Germinal center (tissue), 1 donor: ENCODE measurements around the gene PDE5A.

Source experiments
- DNase-seq: peaks from one replicate; pipeline ENCODE4 v3.0.0; 2012; ENCODE audit warnings: mixed read lengths, low spot score

The PDE5A gene

DNA sequence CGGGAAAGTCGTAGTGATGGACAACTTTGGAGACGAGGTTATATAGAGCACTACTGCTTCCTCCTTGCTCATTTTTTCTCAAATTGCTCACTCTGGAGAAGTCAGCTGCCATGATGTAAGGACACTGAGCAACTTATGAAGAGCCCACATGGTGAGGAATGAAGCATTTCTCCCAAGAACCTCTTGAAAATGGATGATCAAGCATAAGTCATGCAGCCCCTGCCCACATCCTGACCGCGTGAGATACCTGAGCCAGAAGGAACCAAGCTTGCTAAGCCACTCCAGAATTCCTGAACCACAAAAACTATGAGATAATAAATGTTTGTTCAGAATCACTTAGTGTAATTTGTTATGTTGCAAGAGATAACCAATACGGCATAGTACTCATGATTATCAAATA lies 42.8 kb downstream of the PDE5A start:
- DNase-seq, result no peak

DNA sequence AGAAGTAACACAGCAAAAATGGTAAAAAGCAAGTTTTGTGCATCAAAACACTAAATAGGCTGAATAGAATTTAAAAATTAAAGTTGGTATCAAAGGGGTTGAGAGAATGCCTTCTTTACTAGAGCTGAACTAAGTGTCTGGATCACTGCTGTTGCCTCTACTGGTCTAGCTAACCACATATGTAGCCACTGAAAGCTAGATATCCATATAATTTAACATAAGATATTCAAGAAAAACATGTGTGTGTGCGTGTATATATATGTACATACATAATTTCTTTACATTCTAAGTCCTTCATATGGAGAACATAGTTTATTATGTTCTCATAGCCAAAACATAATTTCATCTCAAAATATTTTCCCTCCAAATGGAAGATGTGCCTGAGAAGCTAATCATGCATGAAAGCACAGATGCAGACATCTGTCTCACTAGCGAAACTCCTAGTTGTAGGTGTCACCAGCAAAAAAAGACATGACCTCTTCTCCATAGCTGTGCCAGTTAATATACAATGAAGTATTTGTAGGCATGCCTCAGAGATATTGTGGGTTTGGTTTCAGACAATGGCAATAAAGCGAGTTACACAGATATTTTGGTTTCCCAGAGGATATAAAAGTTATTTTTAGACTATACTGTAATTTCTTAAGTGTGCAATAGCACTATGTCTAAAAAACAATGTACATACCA lies 47.3 kb downstream of the PDE5A start:
- DNase-seq, result no peak

DNA sequence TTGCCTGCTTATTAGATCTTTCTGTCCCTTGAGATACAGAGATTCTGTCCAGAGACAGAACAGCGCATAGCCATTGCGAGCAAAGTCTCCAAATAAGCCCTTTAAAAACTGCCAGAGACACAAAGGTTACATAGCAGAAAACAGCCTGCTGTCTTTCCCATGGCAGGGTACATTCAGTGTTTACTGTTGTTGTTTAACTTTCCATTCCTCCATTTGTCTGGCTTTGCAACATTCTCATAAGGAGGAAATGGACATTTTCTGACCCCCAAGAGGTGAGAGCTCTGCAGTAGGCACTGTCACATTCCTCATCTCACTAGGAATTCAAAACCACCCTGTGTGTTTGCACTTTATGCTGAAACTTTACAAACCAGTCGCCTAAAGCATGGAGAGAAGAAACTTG lies 48.3 kb downstream of the PDE5A start:
- no peak for DNase-seq

DNA sequence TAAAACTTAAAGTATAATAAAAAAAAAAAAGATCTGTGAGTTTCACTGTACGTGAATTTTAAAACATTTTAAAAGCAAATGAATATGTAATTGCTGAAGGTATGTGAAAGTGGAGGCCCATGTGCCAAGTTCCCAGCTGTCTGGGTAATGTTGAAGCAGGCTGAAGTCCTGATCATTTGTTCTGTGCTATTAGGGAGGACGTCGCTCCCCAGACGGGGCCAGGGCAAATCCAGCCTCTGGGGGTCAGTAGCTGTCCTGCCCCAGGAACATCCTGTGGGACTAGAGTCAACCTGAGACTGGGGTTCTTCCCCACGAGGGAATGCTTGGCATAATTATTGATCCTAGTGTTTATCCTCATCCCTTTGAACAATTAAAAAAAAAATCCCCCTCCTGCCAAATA lies 48.8 kb downstream of the PDE5A start:
- DNase-seq, result no peak

DNA sequence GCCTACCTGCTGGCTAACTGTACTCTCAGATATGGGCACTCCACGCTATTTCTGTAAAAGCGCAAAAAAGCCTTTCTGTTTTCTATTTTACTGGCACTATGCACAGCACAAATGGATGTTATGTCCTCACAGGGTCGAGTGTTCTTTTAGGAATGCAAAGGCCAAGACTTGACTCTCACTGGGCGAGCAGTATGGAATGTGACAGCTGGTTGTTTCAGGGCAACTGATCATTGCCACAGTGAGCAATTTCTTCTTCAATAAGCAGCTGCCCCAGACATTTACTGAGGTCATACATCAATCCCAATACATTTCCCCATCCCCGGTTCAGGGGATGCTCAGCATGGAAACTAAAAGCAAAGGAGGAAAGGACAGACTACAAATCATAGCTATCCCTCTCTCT lies 58.2 kb downstream of the PDE5A start:
- no peak for DNase-seq

DNA sequence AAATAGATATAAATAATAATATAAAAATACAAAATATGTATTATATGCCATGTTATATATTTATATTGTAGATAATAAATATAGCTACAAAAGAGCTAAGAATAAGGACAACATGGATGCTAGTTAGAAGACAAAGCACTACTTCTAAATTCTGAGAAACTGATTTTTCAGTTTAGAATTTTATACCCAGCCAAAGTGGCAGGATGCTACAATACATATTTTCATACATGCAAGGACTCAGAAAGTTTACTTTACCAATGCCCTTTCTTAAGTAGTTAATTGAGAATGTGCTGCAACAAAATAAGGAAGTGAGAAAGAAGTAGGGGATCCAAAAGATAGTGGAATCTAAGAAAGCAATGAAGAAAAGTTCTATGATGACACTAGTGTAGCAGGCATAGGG lies 64.5 kb downstream of the PDE5A start:
- no peak for DNase-seq

DNA sequence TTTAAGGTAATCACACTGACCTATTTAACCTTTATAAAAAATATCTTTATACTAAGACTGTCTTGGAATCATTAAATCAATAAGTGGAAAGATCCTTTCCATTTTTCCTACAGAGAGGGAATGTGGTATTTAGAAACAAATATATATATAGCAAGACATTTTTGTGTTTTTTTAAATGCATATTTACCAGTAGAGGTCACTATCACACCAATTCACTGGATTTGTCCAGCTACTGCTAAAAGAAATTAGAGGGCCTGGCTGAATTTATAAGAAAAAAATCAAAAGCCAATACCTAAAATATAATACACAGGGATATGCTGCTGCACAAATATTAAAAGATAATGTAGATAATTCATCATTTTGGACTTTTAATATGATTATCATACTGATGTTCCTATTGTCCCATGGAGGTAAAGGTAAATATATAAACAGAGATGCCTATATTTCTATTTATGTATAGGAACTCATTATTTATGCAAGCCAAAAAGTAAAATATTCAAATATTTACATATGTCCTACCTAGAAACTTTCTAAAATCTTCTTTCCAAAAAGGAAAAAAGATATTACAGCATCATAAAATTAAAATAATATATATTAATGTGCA lies 69.5 kb downstream of the PDE5A start:
- no peak for DNase-seq

DNA sequence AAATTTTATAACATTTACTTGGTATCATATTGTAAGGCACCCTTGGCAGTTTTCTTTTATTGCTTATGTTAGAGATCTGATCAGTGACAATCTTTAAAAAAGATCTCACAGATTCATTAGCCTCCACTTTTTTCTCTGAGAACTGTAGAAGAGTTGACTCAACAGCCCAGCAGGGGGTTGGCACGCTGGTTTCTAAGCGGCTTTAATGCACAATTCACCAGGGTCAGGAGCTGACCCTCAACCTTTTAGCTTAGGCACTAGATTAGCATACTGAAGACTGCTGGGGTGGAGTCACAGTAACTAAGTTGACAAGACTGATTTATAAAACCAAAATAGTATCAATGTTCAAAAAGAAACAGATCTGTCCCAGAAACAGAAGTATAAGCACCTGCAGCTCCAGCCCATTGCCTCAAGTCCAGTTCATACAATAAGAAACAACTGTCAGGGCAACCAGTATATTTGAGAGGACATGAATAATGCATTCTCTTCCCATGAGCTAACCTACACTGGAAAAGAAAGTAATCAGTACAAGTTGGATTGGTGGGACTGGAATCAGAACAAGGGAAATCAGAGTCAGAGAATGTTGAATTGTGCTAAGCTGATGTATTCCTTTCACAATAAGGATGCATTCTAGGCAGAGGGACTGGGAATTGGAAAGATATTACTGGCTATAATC lies 77.6 kb downstream of the PDE5A start:
- no peak for DNase-seq

DNA sequence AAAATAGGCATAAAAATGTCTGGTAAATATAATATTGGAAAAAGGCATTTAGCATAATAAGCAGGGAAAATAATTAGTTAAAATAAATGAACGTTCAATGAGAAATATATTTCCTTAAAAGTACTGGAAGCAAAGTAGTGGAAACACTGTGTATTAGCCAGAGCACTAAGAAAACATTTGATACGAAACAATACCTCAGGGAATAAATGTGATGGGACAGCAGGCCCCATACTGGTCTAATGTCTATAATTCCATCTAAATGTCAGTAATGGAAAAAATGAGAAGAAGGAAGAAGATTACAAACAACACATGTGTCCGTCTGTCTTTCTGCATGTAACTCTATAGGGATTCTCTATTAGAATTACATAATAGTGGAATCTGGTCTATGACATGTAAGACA lies 79.0 kb downstream of the PDE5A start:
- no peak for DNase-seq

DNA sequence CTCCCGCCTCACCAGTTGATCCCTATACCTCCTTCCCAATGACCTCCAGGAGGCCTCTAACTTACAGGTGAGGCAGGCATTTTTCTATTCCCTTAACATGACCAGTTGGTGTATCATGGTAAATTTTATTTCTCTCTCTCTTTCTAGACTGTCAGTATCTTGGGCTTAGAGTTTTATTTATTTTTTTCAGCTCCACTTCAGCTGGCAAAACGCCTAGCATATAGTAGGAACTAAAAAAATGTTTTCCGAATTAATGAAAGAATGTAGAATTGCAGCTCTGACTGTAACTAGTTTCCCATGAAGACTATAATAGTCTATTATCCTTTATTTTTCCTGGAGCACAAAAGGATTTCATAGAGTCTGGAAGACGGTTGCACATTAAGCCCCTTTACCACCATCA lies 84.8 kb downstream of the PDE5A start:
- no peak for DNase-seq

DNA sequence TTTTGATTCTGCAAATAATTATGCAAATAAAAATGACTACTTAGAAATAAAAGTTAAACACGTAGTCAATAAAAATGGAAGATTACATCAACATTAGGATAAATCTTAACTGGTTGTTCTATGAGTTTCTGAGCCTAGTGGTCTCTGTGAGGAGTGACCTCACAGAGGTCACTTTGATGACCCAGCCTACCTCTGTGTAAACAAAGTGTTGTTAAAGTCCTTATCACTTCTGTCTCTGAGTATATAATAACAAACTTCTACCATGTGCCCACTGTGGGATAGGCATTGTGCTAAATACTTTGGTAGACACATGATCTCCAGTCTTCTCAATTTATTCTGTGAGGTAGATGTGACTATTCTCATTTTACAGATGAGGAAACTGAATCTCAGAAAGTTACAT lies 85.4 kb downstream of the PDE5A start:
- no peak for DNase-seq

DNA sequence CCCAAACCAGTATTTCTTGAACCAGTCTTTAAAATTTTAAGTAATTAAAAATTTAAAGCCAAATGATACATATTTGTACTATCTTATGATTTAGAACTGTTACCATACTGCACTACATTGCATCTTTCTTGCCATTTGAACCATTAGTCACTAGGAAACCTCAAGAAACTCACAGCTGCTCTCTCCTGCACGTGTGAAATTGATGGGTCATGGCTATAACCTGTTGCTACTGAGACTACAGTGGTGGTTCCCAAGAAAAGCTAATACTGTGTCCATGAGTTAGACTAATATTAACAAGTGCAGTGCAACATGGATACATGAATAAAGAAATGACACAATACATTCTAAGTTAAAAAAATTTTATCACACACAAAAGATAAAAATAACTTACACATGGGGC lies 88.4 kb downstream of the PDE5A start:
- DNase-seq, result no peak

DNA sequence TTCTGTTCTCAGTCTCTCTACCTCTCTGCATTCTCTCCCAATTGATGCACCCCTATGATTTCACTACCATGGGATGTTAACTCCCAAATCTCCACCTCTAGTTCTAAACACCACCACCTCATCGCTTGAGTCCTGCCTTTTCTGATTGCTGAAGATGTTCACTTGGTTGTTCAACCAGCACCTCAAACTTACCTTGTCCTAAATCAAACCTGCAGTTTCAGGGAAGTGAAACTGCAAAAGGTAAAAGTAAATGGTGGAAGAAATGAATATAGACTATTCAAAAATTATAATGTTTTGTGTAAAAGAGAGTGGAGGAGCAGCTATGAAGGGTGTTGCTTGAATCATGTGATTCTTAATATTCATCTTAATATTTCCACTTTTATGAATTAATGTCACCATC lies 91.0 kb downstream of the PDE5A start:
- DNase-seq, result no peak

DNA sequence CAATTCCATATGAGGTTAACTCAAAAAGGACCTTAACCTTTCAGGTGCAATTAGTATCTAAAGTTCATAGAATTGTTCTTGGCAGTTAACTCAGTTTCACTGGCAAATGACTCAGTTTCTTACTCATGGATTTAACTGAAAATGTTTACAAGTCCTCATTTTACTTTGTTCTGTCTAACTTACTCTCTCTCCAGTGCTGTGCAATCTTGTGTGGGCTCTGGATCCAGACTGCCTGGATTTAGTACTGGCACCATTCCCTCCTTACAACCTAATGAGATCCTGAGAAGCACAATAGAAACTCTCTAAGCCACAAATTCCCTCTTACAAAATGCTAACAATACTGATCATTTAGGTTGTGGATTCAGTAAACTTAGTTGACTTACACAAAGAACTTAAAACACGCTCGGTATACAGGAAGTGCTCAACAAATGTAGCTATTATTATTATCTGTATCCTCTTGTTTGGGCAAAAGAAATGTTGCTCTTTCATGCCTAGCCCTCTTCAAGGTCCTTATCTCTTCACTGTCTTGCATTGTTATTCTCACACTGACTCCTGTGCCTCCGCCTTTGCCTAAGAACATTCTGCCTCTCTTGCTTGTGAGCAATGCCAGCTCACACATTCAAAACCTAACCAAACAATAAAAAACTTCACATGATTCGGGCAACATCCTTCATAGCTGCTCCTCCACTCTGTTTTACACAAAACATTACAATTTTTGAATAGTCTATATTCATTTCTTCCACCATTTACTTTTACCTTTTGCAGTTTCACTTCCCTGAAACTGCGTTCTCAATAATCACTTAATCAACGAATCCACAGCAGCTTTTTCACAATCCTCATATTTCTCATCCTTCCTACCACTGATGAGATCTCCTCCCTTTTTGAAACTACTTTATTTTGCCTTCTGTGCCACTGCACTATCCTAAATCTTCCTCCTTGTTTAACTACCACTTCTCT lies 91.8 kb downstream of the PDE5A start:
- no peak for DNase-seq

DNA sequence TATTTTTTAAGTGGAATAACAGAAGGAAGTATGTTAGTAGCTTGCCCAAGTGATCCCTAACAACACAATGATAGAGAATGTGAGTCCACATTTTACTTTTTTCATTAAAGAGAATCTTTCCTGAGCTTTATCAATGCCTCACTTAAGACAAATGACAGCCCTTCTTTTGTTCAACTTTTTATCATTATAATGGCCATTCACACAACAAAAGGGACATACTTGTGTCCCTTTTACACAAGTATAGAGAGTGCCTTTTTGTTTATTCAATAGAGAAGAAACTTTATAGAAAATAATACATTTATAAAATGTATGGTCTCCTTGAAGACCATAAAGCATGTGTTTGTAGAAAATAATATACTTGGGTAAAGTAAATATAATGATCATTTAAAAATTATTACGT lies 96.3 kb downstream of the PDE5A start:
- DNase-seq, result no peak

DNA sequence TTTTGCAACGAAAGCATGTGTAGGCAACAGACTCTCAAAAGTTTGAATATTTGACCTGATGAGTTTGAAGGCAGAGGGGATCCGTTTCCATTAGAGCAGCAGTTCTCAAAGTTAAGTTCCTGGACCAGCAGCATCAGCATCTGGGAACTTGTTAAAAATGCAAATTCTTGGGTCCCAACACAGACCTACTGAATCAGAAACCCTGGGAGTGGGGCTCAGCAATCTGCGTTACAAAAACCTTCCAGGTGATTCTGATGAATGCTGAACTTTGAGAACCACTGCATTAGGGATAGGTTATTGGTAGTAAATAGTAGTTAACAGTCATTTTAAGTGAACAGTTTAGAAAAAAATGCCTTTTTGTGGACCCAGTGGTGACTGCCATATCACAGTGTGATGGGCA lies 98.8 kb downstream of the PDE5A start:
- no peak for DNase-seq

DNA sequence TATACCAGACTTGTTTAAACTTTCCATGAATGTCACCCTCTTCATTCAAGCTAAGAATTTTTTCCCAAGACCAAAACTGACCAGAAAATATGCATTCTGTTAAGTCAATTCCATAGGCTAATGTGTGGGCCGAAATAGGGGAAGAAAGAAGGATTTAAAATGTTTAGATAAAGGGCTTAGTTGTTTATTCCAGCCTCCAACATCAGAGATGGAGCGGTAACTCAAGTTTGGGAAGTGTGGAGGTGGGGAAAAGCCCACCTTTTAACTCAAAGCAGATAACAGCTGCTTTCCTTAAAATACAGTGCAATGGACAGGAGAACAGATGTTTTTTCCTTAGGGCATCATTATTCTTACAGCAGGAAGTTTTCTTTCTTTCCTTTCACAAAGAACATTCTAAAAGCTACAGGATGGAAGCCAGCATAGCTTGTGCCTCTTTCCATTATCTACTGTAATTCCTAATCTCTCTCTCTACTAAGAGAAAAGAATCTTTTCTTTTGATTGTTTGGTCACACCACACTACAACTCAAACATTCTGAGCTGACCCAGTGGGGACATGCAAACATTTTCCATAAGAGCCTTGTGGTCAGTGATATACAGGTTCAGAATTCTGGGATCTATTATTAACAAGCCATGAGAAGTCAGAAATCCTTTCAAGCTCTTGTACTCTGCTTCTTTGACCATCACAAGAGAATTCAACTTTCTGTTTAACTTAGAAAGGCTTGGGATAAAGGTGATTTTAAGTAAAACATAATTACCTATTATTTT lies 101.6 kb downstream of the PDE5A start:
- DNase-seq, result no peak

DNA sequence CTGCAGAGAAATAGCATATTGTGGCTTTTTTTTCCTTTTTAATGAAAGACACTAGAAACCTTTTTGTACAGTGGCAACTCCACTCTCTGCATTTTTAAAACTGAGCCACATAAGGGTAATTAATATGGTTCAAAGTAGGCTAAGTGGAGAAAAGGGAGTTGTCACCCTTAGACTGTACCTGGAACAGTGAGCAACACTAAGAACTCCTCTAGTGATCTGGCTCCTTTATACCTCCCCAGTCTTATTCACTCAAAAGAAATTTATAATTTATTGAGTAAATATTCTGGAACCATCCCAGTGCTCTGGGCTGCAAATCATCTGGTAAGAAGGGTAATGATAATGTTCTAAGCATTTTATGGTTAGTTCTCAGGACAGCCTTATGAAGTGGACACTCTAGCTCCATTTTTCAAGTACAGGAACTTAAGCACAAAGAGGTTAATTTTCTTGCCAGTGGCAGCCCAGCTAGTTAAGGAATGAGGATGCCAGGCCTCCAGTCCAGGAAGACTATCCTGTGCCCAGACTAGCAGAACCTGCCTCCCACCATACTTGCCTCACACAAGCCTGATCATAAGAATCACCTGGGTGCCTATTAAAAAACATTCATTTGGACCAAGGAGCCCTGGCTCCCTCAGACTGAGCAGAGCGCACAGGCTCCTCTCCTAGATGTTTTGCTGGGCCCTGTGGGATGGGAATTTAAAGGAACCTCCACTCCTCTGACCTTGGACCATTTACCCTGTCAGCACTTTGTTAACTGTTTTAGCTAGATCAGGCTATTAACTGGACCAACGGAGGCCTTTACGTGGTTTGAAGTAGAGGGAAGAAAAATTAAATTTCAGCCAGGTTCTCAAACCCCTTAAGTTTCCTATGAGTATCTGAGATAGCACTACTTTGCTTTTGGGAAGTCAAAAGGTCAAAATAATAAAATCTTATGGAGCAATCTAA lies 102.6 kb downstream of the PDE5A start:
- DNase-seq, result no peak

DNA sequence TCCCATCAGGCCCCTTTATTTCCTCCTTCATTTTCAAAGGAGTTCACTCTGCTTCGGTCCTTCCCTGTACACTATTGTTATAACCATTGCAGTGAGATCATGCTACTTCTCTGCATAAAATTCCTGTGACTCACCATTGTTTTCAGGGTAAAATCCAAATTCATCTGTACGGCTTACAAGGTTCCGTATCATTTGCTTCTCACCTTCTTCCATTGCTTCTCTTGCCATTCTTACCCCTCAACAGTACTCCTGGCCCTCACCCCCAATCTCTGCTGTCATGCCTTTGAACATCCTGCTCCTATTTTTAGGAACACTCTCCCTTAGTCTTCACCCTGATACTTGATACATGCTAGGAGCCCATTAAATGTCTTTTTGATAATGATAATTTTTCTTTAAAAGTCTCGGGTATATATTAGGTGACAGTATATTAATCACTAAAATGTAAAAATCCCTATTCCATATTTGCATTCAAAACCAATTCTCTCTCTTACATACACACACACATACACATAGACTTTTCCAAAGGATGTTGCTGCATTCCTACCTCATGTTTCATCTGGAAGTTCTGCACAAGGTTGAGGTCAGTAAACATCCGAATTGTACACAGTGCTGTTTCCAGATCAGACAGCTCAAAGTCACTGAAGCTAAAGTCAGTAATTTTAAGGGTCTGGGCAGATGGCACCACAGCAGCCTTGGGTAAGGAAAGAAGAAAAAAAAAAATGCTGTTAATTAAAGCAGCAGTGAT lies 103.4 kb downstream of the PDE5A start:
- DNase-seq, result no peak

DNA sequence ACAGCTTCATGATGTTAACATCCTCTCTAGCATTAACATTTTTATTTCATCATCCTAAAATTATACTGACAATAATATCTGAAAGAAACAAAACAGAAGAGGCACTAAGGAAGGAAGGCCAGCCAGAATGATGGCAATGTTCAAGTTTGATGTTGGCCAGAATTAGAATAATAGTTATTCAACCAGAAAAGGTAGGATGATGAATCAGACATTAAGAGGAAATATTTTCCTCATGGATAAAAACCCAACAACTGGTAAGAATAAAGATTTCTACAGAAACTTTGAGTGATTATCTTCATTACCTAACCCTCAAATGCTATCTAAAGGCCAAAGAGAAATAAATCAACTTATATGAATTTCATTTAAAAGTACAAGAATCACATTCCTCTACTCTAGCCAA lies 105.2 kb downstream of the PDE5A start:
- DNase-seq, result no peak
